A549 (cell line): ENCODE results near the gene PRR18. TPM values are rescaled to one million over a fixed set of nuclear protein-coding genes. Genes with fewer than 3 reads are reported as not detected.

Experiments
- ATAC-seq, 2 experiments: fragments of 200-7000 bp in 1 of 2; fragments of >200 bp in 1 of 2; cut with Nextera tagmentation in 1 of 2; cut with Tn5 transposase in 1 of 2; 3 replicates each; pipeline versions ENCODE4 v1.8.0 to v1.9.1; 2018 to 2020; ENCODE audit warnings: mild to moderate bottlenecking in 1 of 2, moderate library complexity in 1 of 2
- CTCF ChIA-PET: fragments of 300-600 bp; sonication (Branson Sonifier 250); formaldehyde crosslinking; extraction: SDS; loops from one replicate; lab custom pipeline; 2021; ENCODE audit warnings: antibody characterized with exemption, inconsistent platforms; lab: Yijun Ruan, JAX
- POLR2A ChIA-PET: fragments of 350-600 bp; formaldehyde crosslinking; extraction: SDS; loops from one replicate; lab custom pipeline; 2021; ENCODE audit warnings: antibody characterized with exemption, inconsistent platforms; lab: Yijun Ruan, JAX
- DNase-seq, 2 experiments: peaks; one replicate each; pipeline versions ENCODE4 v3.0.0 to v3.0.0-alpha.2; 2011 to 2016; ENCODE audit warnings: low read depth in 1 of 2, low spot score in 1 of 2
- FAIRE-seq: peaks from 2 replicates; lab custom pipeline; 2011; peaks lifted over from hg19 to GRCh38; lab: Jason Lieb, UNC
- H3K27ac ChIP-seq, 2 experiments: fragments of >200 bp; sonication (Bioruptor Twin); formaldehyde crosslinking; 3 replicates each; pipeline ENCODE4 v1.5.1; 2016 to 2017
- H3K4me1 ChIP-seq: fragments of >200 bp; sonication (Bioruptor Twin); formaldehyde crosslinking; 3 replicates; pipeline ENCODE4 v1.6.1; 2016
- H3K4me2 ChIP-seq: fragments of >200 bp; sonication (Bioruptor Twin); formaldehyde crosslinking; 3 replicates; pipeline ENCODE4 v1.6.1; 2016
- H3K4me3 ChIP-seq: fragments of >200 bp; sonication (Bioruptor Twin); formaldehyde crosslinking; 3 replicates; pipeline ENCODE4 v1.5.1; 2016
- H3K9me3 ChIP-seq: fragments of >200 bp; sonication (Bioruptor Twin); formaldehyde crosslinking; 3 replicates; pipeline ENCODE4 v1.6.1; 2016
- BCL3 ChIP-seq: fragments of >200 bp; sonication (Bioruptor Twin); formaldehyde crosslinking; IDR thresholded peaks from 3 replicates; pipeline ENCODE4 v1.6.1; 2016
- CBX8 ChIP-seq: fragments of 200-600 bp; sonication (generic); IDR thresholded peaks from 2 replicates; pipeline ENCODE4 v1.6.1; 2016
- CHD2 ChIP-seq: fragments of 150-350 bp; IDR thresholded peaks from 2 replicates; pipeline ENCODE4 v1.6.1; 2014; ENCODE audit warnings: low read length; ENCODE audit not compliant: partially characterized antibody
- EHF ChIP-seq: fragments of 250-450 bp; sonication (Bioruptor Pico); IDR thresholded peaks from 2 replicates; pipeline ENCODE4 v1.5.0; 2020; ENCODE audit warnings: mild to moderate bottlenecking
- ELK1 ChIP-seq: fragments of 150-350 bp; IDR thresholded peaks from 2 replicates; pipeline ENCODE4 v1.6.1; 2014; ENCODE audit warnings: low read depth, mild to moderate bottlenecking, low read length
- FOSL2 ChIP-seq, 2 experiments: fragments of 450-650 bp in 1 of 2; fragments of >200 bp in 1 of 2; sonication (Bioruptor Twin) in 1 of 2; formaldehyde crosslinking; IDR thresholded peaks; 2 replicates each; pipeline versions ENCODE4 v1.5.0 to v1.6.1; 2016 to 2020; ENCODE audit warnings: mild to moderate bottlenecking in 1 of 2, moderate library complexity in 1 of 2
- FOXS1 ChIP-seq: fragments of 250-450 bp; sonication (Bioruptor Pico); IDR thresholded peaks from 2 replicates; pipeline ENCODE4 v1.5.0; 2020; ENCODE audit warnings: mild to moderate bottlenecking, moderate library complexity
- HDAC2 ChIP-seq: fragments of 200-600 bp; sonication (generic); IDR thresholded peaks from 2 replicates; pipeline ENCODE4 v1.6.1; 2016
- HOXA7 ChIP-seq: fragments of 250-450 bp; sonication (Bioruptor Pico); IDR thresholded peaks from 2 replicates; pipeline ENCODE4 v1.5.0; 2020; ENCODE audit warnings: mild to moderate bottlenecking, moderate library complexity
- HOXB5 ChIP-seq: fragments of 250-450 bp; sonication (Bioruptor Pico); IDR thresholded peaks from 2 replicates; pipeline ENCODE4 v1.5.0; 2020; ENCODE audit warnings: mild to moderate bottlenecking, moderate library complexity
- KDM1A ChIP-seq: fragments of 200-600 bp; sonication (generic); IDR thresholded peaks from 2 replicates; pipeline ENCODE4 v1.6.1; 2016; ENCODE audit warnings: low read depth, mild to moderate bottlenecking
- MAZ ChIP-seq: fragments of 150-350 bp; IDR thresholded peaks from 2 replicates; pipeline ENCODE4 v1.6.1; 2014; ENCODE audit warnings: antibody characterized with exemption, low read depth, low read length, borderline replicate concordance
- MYC ChIP-seq: IDR thresholded peaks from 2 replicates; pipeline ENCODE4 v1.6.1; 2012; ENCODE audit warnings: mild to moderate bottlenecking, inconsistent platforms, low read length, improper control_type of control experiment, borderline replicate concordance
- NFE2L2 ChIP-seq: fragments of 150-350 bp; conservative IDR thresholded peaks from 2 replicates; pipeline ENCODE4 v1.6.1; 2014; ENCODE audit warnings: low read length
- NPAS2 ChIP-seq: fragments of 250-450 bp; sonication (Bioruptor Pico); IDR thresholded peaks from 2 replicates; pipeline ENCODE4 v1.8.0; 2022; ENCODE audit warnings: mild to moderate bottlenecking, moderate library complexity, borderline replicate concordance
- PHF8 ChIP-seq: fragments of 200-600 bp; sonication (generic); IDR thresholded peaks from 2 replicates; pipeline ENCODE4 v1.6.1; 2016; ENCODE audit warnings: low read depth, mild to moderate bottlenecking, antibody characterized with exemption, moderate library complexity, borderline replicate concordance
- POLR2A ChIP-seq: IDR thresholded peaks from 2 replicates; pipeline ENCODE4 v1.6.1; 2012; ENCODE audit warnings: mild to moderate bottlenecking, low read length
- RAD21 ChIP-seq, 2 experiments: fragments of >200 bp in 1 of 2; sonication (Bioruptor Twin) in 1 of 2; formaldehyde crosslinking in 1 of 2; IDR thresholded peaks in 1 of 2; conservative IDR thresholded peaks in 1 of 2; 2 replicates in 1 of 2; 3 replicates in 1 of 2; pipeline ENCODE4 v1.6.1; 2012 to 2018; ENCODE audit warnings: inconsistent platforms in 1 of 2
- RARB ChIP-seq: fragments of 250-450 bp; sonication (Bioruptor Pico); IDR thresholded peaks from 2 replicates; pipeline ENCODE4 v1.8.0; 2021; ENCODE audit warnings: mild to moderate bottlenecking, moderate library complexity
- TFCP2L1 ChIP-seq: fragments of 250-450 bp; sonication (Bioruptor Pico); IDR thresholded peaks from 2 replicates; pipeline ENCODE4 v1.5.0; 2021; ENCODE audit warnings: mild to moderate bottlenecking
- TP53 ChIP-seq: fragments of 250-450 bp; sonication (Bioruptor Pico); IDR thresholded peaks from 2 replicates; pipeline ENCODE4 v1.5.0; 2021; ENCODE audit warnings: mild to moderate bottlenecking, moderate library complexity
- USF2 ChIP-seq: fragments of 450-650 bp; IDR thresholded peaks from 2 replicates; pipeline ENCODE4 v1.6.1; 2014; ENCODE audit warnings: antibody characterized with exemption
- ZC3H11A ChIP-seq: fragments of 450-650 bp; IDR thresholded peaks from 2 replicates; pipeline ENCODE4 v1.6.1; 2014; ENCODE audit warnings: antibody characterized with exemption, mild to moderate bottlenecking
- ZNF302 ChIP-seq: fragments of 250-450 bp; sonication (Bioruptor Pico); IDR thresholded peaks from 2 replicates; pipeline ENCODE4 v1.9.0; 2021; ENCODE audit warnings: inconsistent platforms, mild to moderate bottlenecking, moderate library complexity
- WGBS: methylation state at CpG from one replicate; pipeline ENCODE4 v1.1.6; 2017; ENCODE audit errors: missing lambda C conversion rate; 5-methylcytosine and 5-hydroxymethylcytosine counted together
- polyA plus RNA-seq, 4 experiments: library from polyadenylated mRNA; depleted of rRNA in 3 of 4; stranded (reverse); fragments of >200 nt; fragmentation: RNase III in 1 of 4; extraction: RNeasy Plus Mini Kit Qiagen cat#74134 plus additional on column Dnase treatment in 1 of 4; gene quantifications; 2 replicates in 3 of 4; 3 replicates in 1 of 4; pipeline ENCODE4 v1.2.3, GENCODE V29; 2011 to 2017

PRR18 gene
- polyA plus RNA-seq, 2 of the 4 experiments (the other 2 are of a cell fraction): 0.08 to 0.13 TPM

- no peak overlapping the region for H3K27ac ChIP-seq
- ATAC-seq (no peak), FAIRE-seq (no peak), DNase-seq (no peak)
- TF ChIP-seq RARB (CRISPR knock-in tag) (no peak), HOXB5 (CRISPR knock-in tag) (no peak), NPAS2 (CRISPR knock-in tag) (no peak), TFCP2L1 (CRISPR knock-in tag) (no peak), CBX8 (no peak), USF2 (no peak)
- peaks cover under 1% of the 10 kb centered on the region; the same call in 1 of the 3 replicates for H3K4me1 ChIP-seq
- POLR2A ChIA-PET: no interaction called here
- CTCF ChIA-PET: no interaction called here
- no peak overlapping the region for H3K4me2 ChIP-seq
- 47% methylated on average over 6 of the region's 6 CpGs for WGBS
- H3K4me3 ChIP-seq: no peak overlapping the region
- 0 out of 3 replicates have a peak, but pooled peaks cover 5% of the 10 kb centered on the region for H3K9me3 ChIP-seq
Observed at GRCh38 chr6:166348305-166348949, 40.2 kb upstream of the PRR18 start.

- no peak for TF ChIP-seq HDAC2
- no peak for TF ChIP-seq PHF8
- TF ChIP-seq TP53: no peak
- no peak for TF ChIP-seq FOXS1 (CRISPR knock-in tag)
- TF ChIP-seq HOXA7 (CRISPR knock-in tag): no peak
- no peak for TF ChIP-seq ELK1
- no peak for TF ChIP-seq POLR2A
- no peak for TF ChIP-seq MAZ
- no peak for TF ChIP-seq CHD2
- no peak for TF ChIP-seq ZNF302 (CRISPR knock-in tag)
- TF ChIP-seq BCL3: no peak
- TF ChIP-seq KDM1A: no peak
- TF ChIP-seq FOSL2 (IDR thresholded peaks at IDR 0.05): no peak
- no peak for TF ChIP-seq FOSL2 (CRISPR knock-in tag; IDR thresholded peaks at IDR 0.05)
- no peak for TF ChIP-seq HOXB5 (CRISPR knock-in tag)
- no peak for TF ChIP-seq MYC
- no peak for TF ChIP-seq RAD21 (conservative IDR thresholded peaks at IDR 0.05 in 1 of 2, IDR thresholded peaks at IDR 0.05 in 1 of 2)
- no peak for TF ChIP-seq ZC3H11A
- no peak for TF ChIP-seq NFE2L2
- TF ChIP-seq EHF (CRISPR knock-in tag): no peak
- ATAC-seq (no peak), DNase-seq (no peak), FAIRE-seq (no peak)
- no peak overlapping the region for H3K4me2 ChIP-seq
- CTCF ChIA-PET: no interaction called here
- POLR2A ChIA-PET: no interaction called here
- H3K4me1 ChIP-seq: peaks cover 4% of the 10 kb centered on the region; the same call in 1 of the 3 replicates
- H3K4me3 ChIP-seq: no peak overlapping the region
- 0 out of 3 replicates have a peak, but pooled peaks cover 5% of the 10 kb centered on the region for H3K9me3 ChIP-seq
- no peak overlapping the region for H3K27ac ChIP-seq
Observed at GRCh38 chr6:166346965-166347364, 38.8 kb upstream of the PRR18 start.
